ENCODE data around the gene CCDC54. TPM values are rescaled to one million over a fixed set of nuclear protein-coding genes. Genes with fewer than 3 reads are reported as not detected.
A peak's percentile ranks its signal among the peaks of the same experiment; 100 is the strongest.

The CCDC54 gene
- total RNA-seq, 6 experiments from 2014 or later, result not detected

GRCh38 chr3:107392549-107393165, 15.4 kb downstream of the CCDC54 start:
- DNase-seq, result peak; percentile 66

GRCh38 chr3:107394502-107394901, 17.3 kb downstream of the CCDC54 start:
- H3K4me1 Mint-ChIP-seq (ENCODE audit: low read depth), result no peaks in the 10 kb centered on the region
- 0 out of 2 replicates have a peak, but pooled peaks cover 4% of the 10 kb centered on the region for H3K36me3 Mint-ChIP-seq (ENCODE audit: low read depth)
- TF ChIP-seq CTCF (IDR thresholded peaks at IDR 0.05), result no peak
- H3K27ac Mint-ChIP-seq, result no peak overlapping the region
- DNase-seq, result no peak
- no peak overlapping the region for H3K4me3 Mint-ChIP-seq
- H3K27me3 Mint-ChIP-seq (ENCODE audit: insufficient read depth), result no peaks in the 10 kb centered on the region
- no peaks in the 10 kb centered on the region for H3K9me3 Mint-ChIP-seq

More at GRCh38 chr3:107392549-107393165, 15.4 kb downstream of the CCDC54 start:
- no peaks in the 10 kb centered on the region for H3K27me3 Mint-ChIP-seq (ENCODE audit: insufficient read depth)
- H3K36me3 Mint-ChIP-seq (ENCODE audit: low read depth), result no peaks in the 10 kb centered on the region
- no peak overlapping the region for H3K27ac Mint-ChIP-seq
- no peak overlapping the region for H3K4me3 Mint-ChIP-seq
- peaks cover 2% of the 10 kb centered on the region for H3K4me1 Mint-ChIP-seq (ENCODE audit: low read depth)
- no peak for TF ChIP-seq CTCF (IDR thresholded peaks at IDR 0.05)
- H3K9me3 Mint-ChIP-seq, result no peaks in the 10 kb centered on the region

GRCh38 chr3:107395066-107395465, 17.8 kb downstream of the CCDC54 start:
- Mint-ChIP-seq H3K27me3 (ENCODE audit: insufficient read depth) (no peaks in the 10 kb centered on the region), H3K27ac (no peak overlapping the region), H3K9me3 (no peaks in the 10 kb centered on the region), H3K36me3 (ENCODE audit: low read depth) (0 out of 2 replicates have a peak, but pooled peaks cover 4% of the 10 kb centered on the region), H3K4me3 (no peak overlapping the region), H3K4me1 (ENCODE audit: low read depth) (no peaks in the 10 kb centered on the region)
- no peak for TF ChIP-seq CTCF (IDR thresholded peaks at IDR 0.05)
- no peak for DNase-seq

- no peak for DNase-seq
- Mint-ChIP-seq H3K9me3 (no peaks in the 10 kb centered on the region), H3K27me3 (ENCODE audit: insufficient read depth) (no peaks in the 10 kb centered on the region; the same call in 1 of the 2 replicates), H3K4me3 (no peak overlapping the region), H3K4me1 (ENCODE audit: low read depth) (peaks cover 23% of the 10 kb centered on the region), H3K27ac (no peak overlapping the region), H3K36me3 (ENCODE audit: low read depth) (0 out of 2 replicates have a peak, but pooled peaks cover 4% of the 10 kb centered on the region)
- no peak for TF ChIP-seq CTCF (IDR thresholded peaks at IDR 0.05)
Observed at GRCh38 chr3:107401301-107401700, 24.1 kb downstream of the CCDC54 start.

- peaks cover 27% of the 10 kb centered on the region for H3K4me1 Mint-ChIP-seq (ENCODE audit: low read depth)
- H3K36me3 Mint-ChIP-seq (ENCODE audit: low read depth), result 0 out of 2 replicates have a peak, but pooled peaks cover 4% of the 10 kb centered on the region
- TF ChIP-seq CTCF (IDR thresholded peaks at IDR 0.05), result no peak
- H3K27ac Mint-ChIP-seq, result no peak overlapping the region
- DNase-seq, result no peak
- H3K9me3 Mint-ChIP-seq, result no peaks in the 10 kb centered on the region
- no peak overlapping the region for H3K4me3 Mint-ChIP-seq
- H3K27me3 Mint-ChIP-seq (ENCODE audit: insufficient read depth), result no peaks in the 10 kb centered on the region; the same call in 1 of the 2 replicates
Observed at GRCh38 chr3:107402214-107402613, 25.0 kb downstream of the CCDC54 start.

All from HFFc6 (cell line).